Ramos (cell line): ENCODE measurements around the gene LY6G6D.

Experiments
- in situ Hi-C: fragments of 300-500 bp; cut with MboI; formaldehyde crosslinking; loops from one replicate; pipeline ENCODE4 v1.14.3; 2022; ENCODE audit warnings: low sequenced_read_pairs; ENCODE audit not compliant: unreplicated experiment

Gene LY6G6D

GRCh38 chr6:31760790-31761189, 45.6 kb downstream of the LY6G6D start:
- in situ Hi-C loops, result no loop called here

- in situ Hi-C loops, result no loop called here
Measured at GRCh38 chr6:31761343-31761742, 46.2 kb downstream of the LY6G6D start.

- in situ Hi-C loops, result no loop called here
Measured at GRCh38 chr6:31762356-31762755, 47.2 kb downstream of the LY6G6D start, which contains the start of gene SAPCD1. TSS of gene SAPCD1 (plus strand) at chr6:31762656. CDS start at chr6:31763055, 399 bp downstream.

- in situ Hi-C loops, result no loop called here
Measured at GRCh38 chr6:31762878-31763618, 47.9 kb downstream of the LY6G6D start.

GRCh38 chr6:31763619-31763940, 48.4 kb downstream of the LY6G6D start:
- in situ Hi-C loops, result no loop called here

- in situ Hi-C loops, result no loop called here
Measured at GRCh38 chr6:31764198-31764597, 49.0 kb downstream of the LY6G6D start.

GRCh38 chr6:31765559-31765909, 50.4 kb downstream of the LY6G6D start:
- in situ Hi-C loops, result no loop called here

- in situ Hi-C loops, result no loop called here
Measured at GRCh38 chr6:31765910-31766794, 51.0 kb downstream of the LY6G6D start.

- in situ Hi-C loops, result no loop called here
Measured at GRCh38 chr6:31767096-31767645, 52.0 kb downstream of the LY6G6D start.
